Psoas muscle (tissue), 8 donors: ENCODE results near the gene PPP3CA. TPM values are rescaled to one million over a fixed set of nuclear protein-coding genes. Genes with fewer than 3 reads are reported as not detected.

Source experiments
- ATAC-seq, 4 donors: fragments of 200-7000 bp; cut with Tn5 transposase; one replicate each; pipeline ENCODE4 v1.9.1; 2020; ENCODE audit warnings: moderate library complexity in 3 of 4, mild to moderate bottlenecking in 2 of 4
- DNase-seq, 2 donors: peaks; one replicate each; pipeline ENCODE4 v3.0.0-alpha.2; 2020
- H3K27ac ChIP-seq: fragments of 200-600 bp; one replicate; pipeline ENCODE4 v1.8.0; 2022
- H3K27me3 ChIP-seq, 3 donors: fragments of 200-600 bp in 1 of 3; one replicate each; pipeline versions ENCODE4 v1.6.1 to v1.8.0; 2013 to 2022; ENCODE audit warnings: low read length in 2 of 3, mild to moderate bottlenecking in 2 of 3, moderate library complexity in 1 of 3; ENCODE audit not compliant: insufficient read depth in 3 of 3
- H3K36me3 ChIP-seq, 2 donors: fragments of 200-600 bp in 1 of 2; one replicate each; pipeline versions ENCODE4 v1.6.1 to v1.8.0; 2013 to 2022; ENCODE audit warnings: low read depth in 1 of 2, mild to moderate bottlenecking in 1 of 2, moderate library complexity in 1 of 2; ENCODE audit not compliant: insufficient read depth in 1 of 2
- H3K4me1 ChIP-seq: fragments of 200-600 bp; one replicate; pipeline ENCODE4 v1.8.0; 2022
- H3K4me3 ChIP-seq: fragments of 200-600 bp; one replicate; pipeline ENCODE4 v1.8.0; 2022; ENCODE audit warnings: mild to moderate bottlenecking
- H3K9me3 ChIP-seq: fragments of 200-600 bp; one replicate; pipeline ENCODE4 v1.8.0; 2022
- CTCF ChIP-seq: fragments of 200-600 bp; IDR thresholded peaks from one replicate; pipeline ENCODE4 v1.8.0; 2022; ENCODE audit warnings: antibody characterized with exemption
- WGBS, 3 donors: extraction: QIAGEN DNeasy Blood & Tissue Kit; methylation state at CpG; one replicate each; pipeline versions ENCODE4 v1.1.6 to v1.1.7; 2013; 5-methylcytosine and 5-hydroxymethylcytosine counted together
- intact Hi-C, 2 donors: fragments of 100-400 bp; cut with DNase I; formaldehyde crosslinking; loops; one replicate each; pipeline versions ENCODE4 v1.11.0 to v1.14.2; 2022
- polyA plus RNA-seq, 3 donors: library from polyadenylated mRNA; stranded (reverse); fragments of 200-250 nt; gene quantifications; one replicate each; pipeline ENCODE4 v1.2.3, GENCODE V29; 2013
- total RNA-seq, 4 donors: library from RNA; stranded (reverse); fragmentation: NEBNext Ultra II Directional in 2 of 4; extraction: Animal tissue kit (Norgen Biotek cat#: 25700) in 2 of 4; gene quantifications; one replicate each; pipeline versions ENCODE4 v1.2.1 to v1.2.4, GENCODE V29; 2021 to 2023
- donor health status: healthy with polysubstance abuse.
- donor health status: DM: no; HTN: no; CAD: no; lungs with moderate emphysema.
- donor health status: Bipolar disorder and iron deficiency.
- donor health status: healthy.
- donor health status: DM: yes; HTN: yes; CAD: no.
- donor health status: DM: no; HTN: no; CAD: no.
- donor health status: DM: no; HTN: no; CAD: no.
- donor health status: DM: yes; HTN: yes; CAD: no.

PPP3CA gene
- total and polyA plus RNA-seq, 7 donors = 10.4 to 65.9 (median 32.6) TPM

GRCh38 chr4:101264993-101265815, 82.1 kb downstream of the PPP3CA start:
- Histone ChIP-seq H3K9me3 (no peaks in the 10 kb centered on the region), H3K27me3 (no peaks in the 10 kb centered on the region), H3K4me3 (no peak overlapping the region), H3K27ac (no peak overlapping the region), H3K4me1 (peaks cover 9% of the 10 kb centered on the region), H3K36me3 (no peaks in the 10 kb centered on the region)
- DNase-seq = no peak
- intact Hi-C loops = no loop called here
- 86 to 88% (median 88%) methylated on average over 2 of the region's 2 CpGs for WGBS, 3 donors
- TF ChIP-seq CTCF = no peak
- no peak for ATAC-seq

GRCh38 chr4:101264512-101264911, 82.8 kb downstream of the PPP3CA start:
- Histone ChIP-seq H3K27ac (no peak overlapping the region), H3K4me1 (peaks cover 16% of the 10 kb centered on the region), H3K4me3 (no peak overlapping the region), H3K27me3 (no peaks in the 10 kb centered on the region), H3K36me3 (no peaks in the 10 kb centered on the region), H3K9me3 (no peaks in the 10 kb centered on the region)
- intact Hi-C loops = no loop called here
- no peak for ATAC-seq
- DNase-seq = no peak
- TF ChIP-seq CTCF = no peak

- Histone ChIP-seq H3K4me1 (peaks cover 18% of the 10 kb centered on the region), H3K36me3 (no peaks in the 10 kb centered on the region), H3K27me3 (no peaks in the 10 kb centered on the region), H3K27ac (no peak overlapping the region), H3K4me3 (no peak overlapping the region), H3K9me3 (no peaks in the 10 kb centered on the region)
- intact Hi-C loops = no loop called here
- TF ChIP-seq CTCF = no peak
- DNase-seq = no peak
- ATAC-seq = no peak
Measured at GRCh38 chr4:101262683-101263082, 84.6 kb downstream of the PPP3CA start.

- Histone ChIP-seq H3K4me3 (no peak overlapping the region), H3K4me1 (peaks cover 27% of the 10 kb centered on the region), H3K9me3 (no peaks in the 10 kb centered on the region), H3K27ac (no peak overlapping the region), H3K27me3 (no peaks in the 10 kb centered on the region), H3K36me3 (no peaks in the 10 kb centered on the region)
- TF ChIP-seq CTCF = no peak
- intact Hi-C loops = no loop called here
- 52 to 74% (median 64%) methylated on average over 4 of the region's 4 CpGs for WGBS, 3 donors
- no peak for DNase-seq
- no peak for ATAC-seq
Measured at GRCh38 chr4:101259876-101260275, 87.5 kb downstream of the PPP3CA start.

GRCh38 chr4:101258883-101259282, 88.4 kb downstream of the PPP3CA start:
- TF ChIP-seq CTCF = no peak
- no peak for DNase-seq
- WGBS, 3 donors = 61 to 75% (median 69%) methylated on average over 2 of the region's 2 CpGs
- Histone ChIP-seq H3K27ac (no peak overlapping the region), H3K9me3 (no peaks in the 10 kb centered on the region), H3K27me3 (no peaks in the 10 kb centered on the region), H3K36me3 (no peaks in the 10 kb centered on the region), H3K4me1 (peaks cover 34% of the 10 kb centered on the region), H3K4me3 (no peak overlapping the region)
- intact Hi-C loops = no loop called here
- no peak for ATAC-seq
